ENCODE results near the gene CRADD. TPM values are rescaled to one million over a fixed set of nuclear protein-coding genes. Genes with fewer than 3 reads are reported as not detected.
A peak's percentile ranks its signal among the peaks of the same experiment; 100 is the strongest.

Gene CRADD
- total RNA-seq, 1 donor = 12.5 TPM

DNA sequence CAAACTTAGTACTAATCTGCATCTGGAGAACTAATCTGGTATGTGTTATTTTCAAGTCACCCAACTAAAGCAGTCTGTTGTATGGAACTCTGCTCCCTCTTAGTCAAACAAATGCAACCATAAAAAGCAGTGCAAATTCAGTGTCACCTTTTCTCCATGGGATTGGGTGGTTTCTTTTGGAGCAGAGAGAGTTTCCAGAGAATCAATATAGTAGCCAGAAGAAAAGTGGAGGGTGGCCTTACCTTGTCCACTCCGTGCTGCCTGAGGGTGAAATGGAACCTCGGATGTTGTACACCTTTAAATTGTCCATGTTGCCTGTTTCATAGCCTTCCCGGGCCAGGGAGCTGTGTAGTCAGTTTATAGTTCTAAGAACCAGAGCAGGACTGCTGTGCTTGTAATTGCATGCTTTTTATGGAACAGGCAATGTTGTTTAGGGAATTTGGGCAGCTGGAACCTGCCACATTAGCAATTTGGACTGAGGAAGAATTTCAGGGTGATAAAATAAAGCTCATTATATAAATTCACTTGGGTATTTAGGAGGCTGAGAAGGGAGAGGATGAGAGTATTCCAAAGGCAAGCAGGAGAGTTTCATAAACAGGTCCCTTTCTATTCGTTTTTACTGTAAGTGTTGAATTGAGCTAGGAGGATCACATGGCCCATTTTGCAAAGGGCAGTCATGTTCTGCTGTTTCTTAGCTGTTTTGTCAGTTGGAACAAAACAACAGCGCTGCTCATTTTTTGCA, 60.5 kb downstream of the CRADD start:
- DNase-seq (ENCODE audit: low read depth) = peak; percentile 55
- H3K4me3 ChIP-seq (ENCODE audit: low read depth, low read length) = no peak overlapping the region
- TF ChIP-seq CTCF (IDR thresholded peaks at IDR 0.05; ENCODE audit: insufficient read depth, low read depth, low read length) = no peak

GRCh38 chr12:93738199-93739058, 61.3 kb downstream of the CRADD start:
- TF ChIP-seq CTCF (IDR thresholded peaks at IDR 0.05; ENCODE audit: insufficient read depth, low read depth, low read length) = no peak
- H3K4me3 ChIP-seq (ENCODE audit: low read depth, low read length) = no peak overlapping the region
- no peak for DNase-seq (ENCODE audit: low read depth)

GRCh38 chr12:93740751-93741150, 63.6 kb downstream of the CRADD start:
- peak overlapping the region; percentile 24 for H3K4me3 ChIP-seq (ENCODE audit: low read depth, low read length)
- TF ChIP-seq CTCF (IDR thresholded peaks at IDR 0.05; ENCODE audit: insufficient read depth, low read depth, low read length) = no peak
- peak; percentile 83 for DNase-seq (ENCODE audit: low read depth)

- no peak for TF ChIP-seq CTCF (IDR thresholded peaks at IDR 0.05; ENCODE audit: insufficient read depth, low read depth, low read length)
- DNase-seq (ENCODE audit: low read depth) = peak; percentile 63
- H3K4me3 ChIP-seq (ENCODE audit: low read depth, low read length) = peak overlapping the region; percentile 71
These were observed 64.5 kb downstream of the CRADD start for GRCh38 chr12:93741659-93742109.

DNA sequence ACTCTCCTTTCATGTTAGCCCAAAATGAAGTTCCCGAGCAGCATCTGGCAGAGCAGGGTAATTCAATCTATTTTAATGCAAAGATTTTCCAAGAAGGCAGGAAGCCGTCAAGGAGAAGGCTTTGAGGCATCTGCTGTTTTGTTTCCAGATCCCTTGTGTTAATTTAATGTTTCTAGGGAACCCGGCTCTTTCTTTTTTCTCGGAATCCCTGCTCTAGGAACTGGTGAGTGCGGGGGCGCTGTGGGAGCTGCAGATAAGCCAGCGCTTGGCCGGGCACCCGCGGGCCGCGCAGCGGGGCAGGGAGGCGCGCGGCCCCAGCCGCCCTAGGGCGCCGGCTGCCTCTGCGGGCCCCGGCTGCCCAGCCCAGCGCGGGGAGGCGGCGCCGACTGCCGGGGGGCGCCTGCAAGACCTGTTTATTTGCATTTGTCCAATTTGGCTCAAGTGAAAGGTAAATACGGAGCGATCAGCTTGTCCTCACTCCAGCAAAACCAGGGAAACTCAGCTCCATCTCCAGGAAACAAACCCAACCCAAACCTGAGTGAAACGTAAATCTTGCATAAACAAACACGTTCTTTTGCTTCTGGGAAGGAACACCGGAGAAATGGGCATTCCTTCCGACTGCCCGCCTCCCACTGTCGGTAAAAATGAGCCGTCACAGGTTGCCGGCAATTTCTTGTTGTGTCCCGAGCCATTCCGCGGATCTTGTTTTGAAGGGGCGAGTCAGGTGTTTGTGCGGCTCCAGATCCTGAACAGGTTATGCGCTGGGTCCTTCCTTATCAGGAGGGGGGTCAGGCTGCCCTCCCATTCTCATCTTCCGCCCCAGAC, 65.1 kb downstream of the CRADD start:
- peak; percentile 73 for DNase-seq (ENCODE audit: low read depth)
- TF ChIP-seq CTCF (IDR thresholded peaks at IDR 0.05; ENCODE audit: insufficient read depth, low read depth, low read length) = peak; percentile 43
- H3K4me3 ChIP-seq (ENCODE audit: low read depth, low read length) = peak overlapping the region; percentile 71

DNA sequence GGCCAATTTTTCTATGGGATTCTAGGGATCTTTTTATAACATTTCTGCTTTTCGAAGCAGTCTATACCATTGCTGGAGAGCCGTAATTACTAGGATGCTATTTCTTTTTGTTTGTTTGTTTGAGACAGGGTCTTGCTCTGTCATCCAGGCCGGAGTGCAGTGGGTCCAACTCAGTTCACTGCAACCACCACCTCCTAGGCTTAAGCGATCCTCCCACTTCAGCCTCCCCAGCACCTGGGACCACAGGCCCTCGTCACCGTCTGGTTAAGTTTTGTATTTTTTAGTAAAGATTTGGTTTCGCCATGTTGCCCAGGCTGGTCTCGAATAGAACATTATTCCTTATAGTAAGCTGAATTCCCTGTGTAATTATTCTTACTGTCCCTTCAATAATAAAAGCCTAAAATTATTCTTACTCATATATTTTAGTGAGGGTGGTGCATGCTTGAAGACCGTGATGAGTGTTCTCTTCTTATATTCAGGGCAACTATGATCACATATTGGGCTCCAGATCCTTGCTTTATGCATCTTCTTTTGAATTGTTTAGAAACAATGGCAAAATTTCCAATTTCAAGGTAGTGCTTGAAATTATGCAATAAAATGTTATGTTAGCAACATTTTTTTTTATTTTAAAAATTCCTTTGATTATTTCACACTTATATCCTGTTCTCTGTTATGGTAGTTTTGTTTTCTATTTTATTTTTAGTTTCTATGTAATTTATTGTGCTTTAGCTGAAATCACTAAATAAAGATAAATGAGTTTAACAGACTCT, 66.2 kb downstream of the CRADD start:
- peak overlapping the region; percentile 71 for H3K4me3 ChIP-seq (ENCODE audit: low read depth, low read length)
- TF ChIP-seq CTCF (IDR thresholded peaks at IDR 0.05; ENCODE audit: insufficient read depth, low read depth, low read length) = no peak
- no peak for DNase-seq (ENCODE audit: low read depth)
